Rectal smooth muscle tissue (tissue), 1 donor: ENCODE measurements around the gene GRHL3.

Source experiments
- H3K27ac ChIP-seq: one replicate; pipeline ENCODE4 v1.7.0; 2013; ENCODE audit warnings: low read depth, low read length, inconsistent platforms
- H3K27me3 ChIP-seq: one replicate; pipeline ENCODE4 v1.7.0; 2013; ENCODE audit warnings: low read length; ENCODE audit not compliant: control insufficient read depth, insufficient read depth
- H3K36me3 ChIP-seq: one replicate; pipeline ENCODE4 v1.7.0; 2013; ENCODE audit warnings: low read length; ENCODE audit not compliant: control insufficient read depth, insufficient read depth
- H3K4me1 ChIP-seq: one replicate; pipeline ENCODE4 v1.7.0; 2013; ENCODE audit warnings: low read length; ENCODE audit not compliant: control insufficient read depth, insufficient read depth
- H3K4me3 ChIP-seq: one replicate; pipeline ENCODE4 v1.7.0; 2013; ENCODE audit warnings: low read length
- H3K9ac ChIP-seq: one replicate; pipeline ENCODE4 v1.7.0; 2013; ENCODE audit warnings: low read length

The GRHL3 gene

GRCh38 chr1:24325587-24326449 is 6.7 kb downstream of the GRHL3 start:
- no peak overlapping the region for H3K27ac ChIP-seq

GRCh38 chr1:24327486-24327885 is 8.3 kb downstream of the GRHL3 start:
- H3K27me3 ChIP-seq, result no peaks in the 10 kb centered on the region
- H3K27ac ChIP-seq, result no peak overlapping the region

More at GRCh38 chr1:24325587-24326449, 6.7 kb downstream of the GRHL3 start:
- H3K4me3 ChIP-seq, result no peak overlapping the region
- no peaks in the 10 kb centered on the region for H3K27me3 ChIP-seq
- no peaks in the 10 kb centered on the region for H3K4me1 ChIP-seq
- no peaks in the 10 kb centered on the region for H3K36me3 ChIP-seq
- no peak overlapping the region for H3K9ac ChIP-seq

GRCh38 chr1:24327891-24328290 is 8.7 kb downstream of the GRHL3 start:
- Histone ChIP-seq H3K27me3 (no peaks in the 10 kb centered on the region), H3K9ac (no peak overlapping the region), H3K4me3 (no peak overlapping the region), H3K27ac (no peak overlapping the region), H3K4me1 (no peaks in the 10 kb centered on the region), H3K36me3 (no peaks in the 10 kb centered on the region)

More at GRCh38 chr1:24327486-24327885, 8.3 kb downstream of the GRHL3 start:
- Histone ChIP-seq H3K4me1 (no peaks in the 10 kb centered on the region), H3K36me3 (no peaks in the 10 kb centered on the region), H3K4me3 (no peak overlapping the region), H3K9ac (no peak overlapping the region)

- Histone ChIP-seq H3K27me3 (no peaks in the 10 kb centered on the region), H3K4me1 (no peaks in the 10 kb centered on the region), H3K27ac (no peak overlapping the region), H3K36me3 (no peaks in the 10 kb centered on the region), H3K4me3 (no peak overlapping the region), H3K9ac (no peak overlapping the region)
Observed at GRCh38 chr1:24329331-24329730, 10.2 kb downstream of the GRHL3 start.

- H3K36me3 ChIP-seq, result no peaks in the 10 kb centered on the region
Observed at GRCh38 chr1:24329797-24330543, 10.8 kb downstream of the GRHL3 start.

GRCh38 chr1:24331961-24332673 is 13.0 kb downstream of the GRHL3 start:
- no peaks in the 10 kb centered on the region for H3K36me3 ChIP-seq
- no peak overlapping the region for H3K9ac ChIP-seq
- H3K27me3 ChIP-seq, result no peaks in the 10 kb centered on the region
- no peak overlapping the region for H3K27ac ChIP-seq
- H3K4me3 ChIP-seq, result no peak overlapping the region
- no peaks in the 10 kb centered on the region for H3K4me1 ChIP-seq

More at GRCh38 chr1:24329797-24330543, 10.8 kb downstream of the GRHL3 start:
- H3K4me1 ChIP-seq, result no peaks in the 10 kb centered on the region
- no peak overlapping the region for H3K4me3 ChIP-seq
- H3K27me3 ChIP-seq, result no peaks in the 10 kb centered on the region
- no peak overlapping the region for H3K27ac ChIP-seq
- H3K9ac ChIP-seq, result no peak overlapping the region

GRCh38 chr1:24336075-24336474 is 16.9 kb downstream of the GRHL3 start:
- Histone ChIP-seq H3K27ac (no peak overlapping the region), H3K4me3 (no peak overlapping the region), H3K27me3 (peaks cover 3% of the 10 kb centered on the region), H3K9ac (no peak overlapping the region), H3K4me1 (no peaks in the 10 kb centered on the region), H3K36me3 (no peaks in the 10 kb centered on the region)

GRCh38 chr1:24337455-24337854 is 18.3 kb downstream of the GRHL3 start:
- H3K27me3 ChIP-seq, result peaks cover 3% of the 10 kb centered on the region
- no peak overlapping the region for H3K9ac ChIP-seq
- no peak overlapping the region for H3K4me3 ChIP-seq
- no peak overlapping the region for H3K27ac ChIP-seq
- no peaks in the 10 kb centered on the region for H3K36me3 ChIP-seq
- no peaks in the 10 kb centered on the region for H3K4me1 ChIP-seq

GRCh38 chr1:24338447-24338846 is 19.3 kb downstream of the GRHL3 start:
- Histone ChIP-seq H3K36me3 (no peaks in the 10 kb centered on the region), H3K27ac (no peak overlapping the region), H3K4me1 (no peaks in the 10 kb centered on the region), H3K27me3 (peaks cover 3% of the 10 kb centered on the region), H3K9ac (no peak overlapping the region), H3K4me3 (no peak overlapping the region)

GRCh38 chr1:24339996-24340395 is 20.8 kb downstream of the GRHL3 start:
- Histone ChIP-seq H3K4me1 (no peaks in the 10 kb centered on the region), H3K9ac (no peak overlapping the region), H3K36me3 (no peaks in the 10 kb centered on the region), H3K27ac (no peak overlapping the region), H3K27me3 (peaks cover 3% of the 10 kb centered on the region), H3K4me3 (no peak overlapping the region)

- no peaks in the 10 kb centered on the region for H3K36me3 ChIP-seq
- peaks cover 3% of the 10 kb centered on the region for H3K27me3 ChIP-seq
- no peak overlapping the region for H3K27ac ChIP-seq
- no peak overlapping the region for H3K9ac ChIP-seq
- H3K4me3 ChIP-seq, result no peak overlapping the region
- H3K4me1 ChIP-seq, result no peaks in the 10 kb centered on the region
Observed at GRCh38 chr1:24340770-24341169, 21.6 kb downstream of the GRHL3 start.

GRCh38 chr1:24341260-24341659 is 22.1 kb downstream of the GRHL3 start:
- Histone ChIP-seq H3K4me3 (no peak overlapping the region), H3K36me3 (no peaks in the 10 kb centered on the region), H3K27me3 (peaks cover 3% of the 10 kb centered on the region), H3K27ac (no peak overlapping the region), H3K9ac (no peak overlapping the region), H3K4me1 (no peaks in the 10 kb centered on the region)
